ENCODE data around the gene RNLS.

RNLS gene

DNA sequence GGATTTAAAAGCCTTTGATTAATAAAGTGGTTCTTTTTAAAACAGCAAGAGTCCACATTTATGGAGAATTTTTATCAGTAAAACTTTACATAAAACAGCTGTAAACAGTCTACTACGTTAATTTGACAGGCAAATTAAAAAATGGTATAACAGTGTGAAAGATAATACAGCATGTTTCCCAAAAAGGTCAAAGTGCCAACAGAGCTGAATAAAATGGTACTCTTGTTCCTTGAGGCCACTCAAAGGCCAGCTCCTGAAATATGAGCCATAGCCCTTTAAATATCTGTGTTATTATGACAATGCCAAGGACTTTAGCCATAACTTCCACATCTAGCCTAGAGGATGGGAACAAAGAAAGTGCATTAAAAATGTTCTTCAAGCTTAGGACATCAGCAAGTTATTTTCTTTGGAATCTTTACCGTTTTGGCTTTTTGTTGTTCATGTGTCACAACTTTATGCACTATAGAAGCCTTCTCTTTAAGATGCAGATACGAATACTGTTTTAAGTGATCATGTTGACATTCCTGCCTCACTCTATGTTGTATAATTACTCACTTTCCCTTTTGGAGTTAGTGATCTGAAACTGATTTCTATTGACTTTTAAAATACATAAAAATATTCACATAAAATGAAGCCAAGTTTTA lies 165.6 kb downstream of the RNLS start:
- DNase-seq (ENCODE audit: low read depth) = no peak
- no peak overlapping the region for H3K4me3 ChIP-seq (ENCODE audit: low read depth, low read length)
- TF ChIP-seq, protein P1, sequence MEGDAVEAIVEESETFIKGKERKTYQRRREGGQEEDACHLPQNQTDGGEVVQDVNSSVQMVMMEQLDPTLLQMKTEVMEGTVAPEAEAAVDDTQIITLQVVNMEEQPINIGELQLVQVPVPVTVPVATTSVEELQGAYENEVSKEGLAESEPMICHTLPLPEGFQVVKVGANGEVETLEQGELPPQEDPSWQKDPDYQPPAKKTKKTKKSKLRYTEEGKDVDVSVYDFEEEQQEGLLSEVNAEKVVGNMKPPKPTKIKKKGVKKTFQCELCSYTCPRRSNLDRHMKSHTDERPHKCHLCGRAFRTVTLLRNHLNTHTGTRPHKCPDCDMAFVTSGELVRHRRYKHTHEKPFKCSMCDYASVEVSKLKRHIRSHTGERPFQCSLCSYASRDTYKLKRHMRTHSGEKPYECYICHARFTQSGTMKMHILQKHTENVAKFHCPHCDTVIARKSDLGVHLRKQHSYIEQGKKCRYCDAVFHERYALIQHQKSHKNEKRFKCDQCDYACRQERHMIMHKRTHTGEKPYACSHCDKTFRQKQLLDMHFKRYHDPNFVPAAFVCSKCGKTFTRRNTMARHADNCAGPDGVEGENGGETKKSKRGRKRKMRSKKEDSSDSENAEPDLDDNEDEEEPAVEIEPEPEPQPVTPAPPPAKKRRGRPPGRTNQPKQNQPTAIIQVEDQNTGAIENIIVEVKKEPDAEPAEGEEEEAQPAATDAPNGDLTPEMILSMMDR (IDR thresholded peaks at IDR 0.05; ENCODE audit: control insufficient read depth, extremely low read depth, insufficient read depth) = no peak

- TF ChIP-seq, protein P1 (IDR thresholded peaks at IDR 0.05; ENCODE audit: control insufficient read depth, extremely low read depth, insufficient read depth) = no peak
- no peak for DNase-seq (ENCODE audit: low read depth)
Observed at GRCh38 chr10:88416801-88417200, 166.3 kb downstream of the RNLS start.

DNA sequence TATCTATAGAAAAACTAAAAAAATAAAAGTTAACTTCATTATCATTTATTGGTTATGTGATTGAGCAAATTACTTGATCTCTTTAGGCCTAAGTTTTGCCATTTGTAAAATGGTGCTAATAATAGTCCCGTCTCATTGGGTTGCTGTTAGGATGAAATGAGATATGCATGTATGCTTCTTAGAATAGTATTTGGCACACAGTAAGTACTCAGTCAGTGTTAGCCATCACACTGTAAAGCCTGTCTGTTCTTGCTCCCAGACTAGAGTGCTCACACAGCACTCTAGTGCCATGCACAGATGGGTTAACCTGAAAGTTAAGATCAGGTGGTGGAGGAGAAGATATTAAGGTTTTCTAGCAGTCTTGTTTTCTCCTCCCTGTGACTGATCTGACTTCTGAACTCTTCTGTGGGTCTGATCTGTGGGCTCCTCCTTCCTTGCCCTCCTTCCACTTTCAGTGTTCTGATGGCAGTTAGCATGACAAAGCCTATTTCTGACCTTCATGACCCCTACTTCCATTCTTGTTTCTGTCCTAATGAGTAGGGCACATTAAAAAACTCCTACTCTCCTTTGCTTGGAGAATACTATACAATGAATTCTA lies 167.5 kb downstream of the RNLS start:
- no peak for DNase-seq (ENCODE audit: low read depth)
- TF ChIP-seq, protein P1 (IDR thresholded peaks at IDR 0.05; ENCODE audit: control insufficient read depth, extremely low read depth, insufficient read depth) = no peak
- no peak overlapping the region for H3K4me3 ChIP-seq (ENCODE audit: low read depth, low read length)

More at GRCh38 chr10:88416801-88417200, 166.3 kb downstream of the RNLS start:
- H3K4me3 ChIP-seq (ENCODE audit: low read depth, low read length) = no peak overlapping the region

DNA sequence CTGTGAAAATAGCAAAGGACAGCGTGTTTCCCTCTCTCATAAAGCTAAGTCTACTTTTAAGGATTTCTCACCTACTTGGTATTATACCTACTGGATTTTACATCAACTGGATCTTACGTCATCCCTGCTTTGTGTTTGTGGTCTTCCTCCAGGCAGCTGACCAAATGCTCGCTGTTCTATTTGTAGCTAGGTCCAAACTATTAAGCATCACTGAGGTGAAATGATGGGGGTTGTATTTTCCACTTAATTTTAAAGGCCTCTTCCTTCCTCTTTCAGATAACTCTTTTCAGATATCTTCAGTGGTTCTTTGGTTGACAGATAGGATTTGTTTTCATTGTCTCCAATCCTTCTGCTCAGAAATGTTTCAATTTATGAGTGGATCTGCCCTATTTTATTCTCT lies 169.7 kb downstream of the RNLS start:
- no peak overlapping the region for H3K4me3 ChIP-seq (ENCODE audit: low read depth, low read length)
- no peak for DNase-seq (ENCODE audit: low read depth)
- TF ChIP-seq, protein P1 (IDR thresholded peaks at IDR 0.05; ENCODE audit: control insufficient read depth, extremely low read depth, insufficient read depth) = no peak

- no peak overlapping the region for H3K4me3 ChIP-seq (ENCODE audit: low read depth, low read length)
- no peak for DNase-seq (ENCODE audit: low read depth)
- TF ChIP-seq, protein P1 (IDR thresholded peaks at IDR 0.05; ENCODE audit: control insufficient read depth, extremely low read depth, insufficient read depth) = no peak
Observed at GRCh38 chr10:88411772-88412349, 171.3 kb downstream of the RNLS start.

DNA sequence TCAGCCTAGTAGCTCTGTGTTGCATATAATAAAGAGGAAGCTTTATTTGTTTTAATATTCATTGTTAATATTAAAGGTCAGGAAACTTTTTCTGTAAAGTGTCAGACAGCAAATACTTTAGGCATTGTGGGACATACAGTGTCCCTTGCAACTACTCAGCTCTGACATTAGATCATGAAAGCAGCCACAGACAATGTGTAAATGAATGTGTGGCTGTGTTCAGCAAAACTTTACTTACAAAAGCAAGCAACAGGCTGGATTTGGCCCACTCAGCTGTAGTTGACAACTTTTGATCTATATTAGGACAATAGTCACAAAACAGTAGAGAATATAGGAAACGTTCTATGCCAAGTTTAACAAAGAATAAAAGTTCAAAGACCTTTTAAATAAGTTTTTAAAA lies 173.3 kb downstream of the RNLS start:
- DNase-seq (ENCODE audit: low read depth) = no peak
- TF ChIP-seq, protein P1 (IDR thresholded peaks at IDR 0.05; ENCODE audit: control insufficient read depth, extremely low read depth, insufficient read depth) = no peak
- no peak overlapping the region for H3K4me3 ChIP-seq (ENCODE audit: low read depth, low read length)
